GM19395 (cell line): ENCODE data around the gene FOXS1.
A peak's percentile ranks its signal among the peaks of the same experiment; 100 is the strongest.
"Not testable (repeated sequence)": the region's sequence is repeated elsewhere in the genome, so short reads cannot be mapped to it uniquely, and the experiment has no call there.

Experiments used
- ATAC-seq: cut with Tn5 transposase; IDR thresholded peaks from one replicate; pipeline ENCODE4 v1.9.1; 2021; ENCODE audit warnings: mild to moderate bottlenecking, moderate library complexity; ENCODE audit not compliant: unreplicated experiment

Gene FOXS1

DNA sequence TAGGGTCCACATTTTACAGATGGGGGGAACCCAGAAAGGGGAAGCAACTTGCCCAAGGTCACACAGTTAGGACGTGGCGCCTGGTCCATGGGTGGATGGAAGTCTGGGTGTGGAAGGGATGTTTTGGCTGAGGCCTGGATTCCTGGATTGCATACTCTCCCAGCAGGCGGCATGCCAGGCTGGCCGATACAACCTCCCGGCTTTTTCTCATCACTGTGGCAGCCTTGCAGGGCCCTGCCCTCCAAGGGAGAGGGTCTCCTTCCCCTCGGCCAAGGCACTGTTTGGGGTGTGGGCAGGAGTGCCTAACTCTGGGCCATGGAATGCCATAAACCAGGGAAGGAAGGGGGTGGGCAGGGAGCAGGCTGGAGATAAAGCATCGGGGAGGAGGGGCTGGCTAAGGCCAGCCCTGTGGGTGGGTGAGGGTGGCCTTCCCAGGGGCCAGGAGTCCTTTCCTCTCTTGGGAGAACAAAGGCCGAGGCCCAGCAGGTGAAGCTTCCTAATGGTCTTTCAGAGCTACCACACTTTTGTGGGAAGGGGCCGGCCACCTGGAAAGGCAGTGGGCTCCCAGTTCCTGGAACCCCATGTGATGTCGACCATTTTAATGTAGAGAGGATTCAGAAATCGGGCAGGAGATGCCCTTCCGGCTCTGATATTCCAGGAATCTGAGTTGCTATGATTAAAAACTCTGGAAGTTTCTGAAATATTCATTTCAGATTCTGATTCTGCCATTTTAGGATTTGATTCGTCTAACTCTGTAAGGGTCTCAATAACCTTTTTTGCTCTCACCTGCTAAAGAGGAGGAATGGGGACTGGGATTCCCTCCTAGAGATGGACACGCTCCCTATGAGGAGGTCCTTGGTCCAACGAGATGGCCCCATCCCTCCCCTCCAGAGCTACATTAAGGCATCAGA is 4.2 kb downstream of the FOXS1 start:
- ATAC-seq, result no peak

DNA sequence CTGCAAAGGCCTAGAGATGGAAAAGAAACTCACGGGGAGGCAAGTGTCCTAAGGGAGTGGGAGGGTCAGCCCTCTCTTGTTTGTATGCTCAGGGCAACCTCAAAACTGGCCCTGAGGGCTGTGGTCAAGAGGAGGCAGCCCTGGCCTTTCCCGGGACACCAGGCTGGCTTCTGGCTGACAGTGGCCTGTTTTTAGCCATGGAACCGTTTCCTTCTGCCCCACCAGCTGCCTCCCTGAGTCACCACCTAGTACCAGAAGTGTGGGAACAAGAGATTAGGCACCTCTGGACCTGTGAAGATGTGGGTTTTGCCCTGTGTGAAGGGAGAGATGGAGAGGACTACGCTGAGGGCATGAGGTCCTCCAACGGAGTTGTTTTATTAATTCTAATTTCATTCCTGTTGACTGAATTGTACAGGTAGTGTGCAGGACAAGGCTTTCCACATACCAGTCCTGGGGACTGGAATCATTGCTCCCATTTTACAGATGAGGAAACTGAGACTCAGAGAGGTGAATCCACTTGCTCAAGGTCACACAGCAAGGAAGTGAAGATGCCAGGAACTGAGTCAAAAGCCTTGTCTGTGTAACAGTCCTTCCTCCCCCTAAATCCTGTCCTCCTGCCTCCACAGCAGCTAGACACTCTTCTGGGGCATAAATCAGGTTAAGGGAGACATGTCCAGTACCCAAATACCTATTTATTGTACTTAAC is 5.5 kb downstream of the FOXS1 start:
- ATAC-seq, result no peak

GRCh38 chr20:31838646-31839292 is 6.6 kb downstream of the FOXS1 start:
- no peak for ATAC-seq

GRCh38 chr20:31837896-31838397 is 7.5 kb downstream of the FOXS1 start:
- no peak for ATAC-seq

DNA sequence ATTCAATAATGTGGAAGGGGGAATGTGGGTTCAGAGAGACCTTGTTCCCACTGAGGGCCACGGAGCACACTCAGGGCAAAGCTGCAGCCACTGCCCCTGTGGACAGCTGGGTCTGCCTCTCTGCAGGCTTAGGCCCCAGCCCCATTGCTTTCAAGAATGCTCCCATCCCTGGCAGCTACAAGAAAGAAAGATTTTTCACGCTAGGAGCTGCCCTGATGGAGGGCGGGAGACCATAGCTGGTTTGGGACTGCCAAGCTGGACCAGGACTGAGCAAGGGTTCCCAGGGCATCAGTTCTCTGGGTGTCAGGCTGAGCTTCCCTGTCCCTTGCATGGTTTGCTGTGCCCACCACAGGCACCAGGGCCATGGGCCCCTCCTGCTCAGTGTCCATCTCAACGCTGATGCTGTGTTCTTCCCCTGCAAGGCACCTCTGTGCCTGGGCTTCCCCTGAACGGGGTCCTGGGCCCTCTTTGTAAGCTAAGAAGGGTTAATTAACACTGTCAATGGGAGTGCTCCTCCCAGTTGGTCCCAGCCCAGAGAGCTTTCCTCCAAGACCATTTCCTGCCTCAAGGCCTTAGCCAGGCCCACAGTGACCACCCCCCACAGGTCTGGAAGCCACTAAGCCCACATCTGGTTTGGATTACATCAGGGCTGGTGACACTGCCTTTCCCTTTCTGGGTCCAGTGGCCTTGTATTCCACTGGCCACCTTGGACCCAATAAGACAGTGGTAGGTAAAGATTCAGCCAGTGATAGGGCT is 8.4 kb downstream of the FOXS1 start:
- no peak for ATAC-seq

DNA sequence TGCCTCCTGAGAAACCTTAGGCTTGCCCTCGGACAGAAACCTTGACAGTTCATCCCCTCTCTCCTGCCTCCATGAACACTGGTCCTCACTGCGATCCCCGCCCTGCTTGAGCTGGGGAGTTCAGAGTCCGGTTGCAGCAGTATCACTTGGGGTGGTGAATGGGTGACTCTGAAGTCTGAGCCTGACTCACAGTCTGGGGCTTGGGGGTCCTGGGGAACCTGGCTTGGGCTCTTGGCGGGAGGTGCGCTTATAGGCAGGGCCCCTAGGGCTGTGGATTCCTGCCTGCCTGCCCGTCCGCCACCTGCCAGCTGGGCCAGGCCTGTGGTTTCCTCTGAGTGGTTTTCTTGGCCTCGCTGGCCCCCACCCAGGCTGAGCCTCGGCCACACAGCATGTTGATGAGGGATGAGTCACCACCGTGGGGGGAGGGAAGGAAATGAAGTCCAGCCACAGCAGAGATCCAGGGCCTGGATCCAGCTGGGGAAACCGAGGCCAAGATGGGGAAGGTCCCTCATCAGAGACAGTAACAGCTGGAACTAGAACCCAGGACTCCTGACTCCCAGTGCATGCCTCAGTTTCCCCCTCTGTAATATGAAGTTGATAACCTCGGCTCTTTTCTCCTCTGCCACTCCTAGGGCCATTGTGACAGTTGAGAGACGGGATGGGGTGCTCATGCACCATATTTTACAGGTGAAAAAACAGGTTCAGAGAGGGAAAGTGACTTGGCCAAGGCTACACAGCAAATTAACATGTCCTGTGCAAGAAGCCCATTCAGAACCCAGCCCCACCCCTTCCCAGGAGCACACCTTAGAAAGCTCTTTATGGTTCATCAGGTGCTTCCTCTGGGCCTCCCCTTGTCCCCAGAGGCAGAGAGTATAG is 9.2 kb downstream of the FOXS1 start:
- peak; percentile 73 for ATAC-seq

- peak; percentile 24 for ATAC-seq
These were observed 9.8 kb downstream of the FOXS1 start for GRCh38 chr20:31835554-31835953.

GRCh38 chr20:31833931-31834521 is 11.4 kb downstream of the FOXS1 start:
- no peak for ATAC-seq

GRCh38 chr20:31833130-31833930 is 12.1 kb downstream of the FOXS1 start:
- ATAC-seq, result no peak

- ATAC-seq, result no peak
These were observed 13.6 kb downstream of the FOXS1 start for GRCh38 chr20:31831771-31832306.

DNA sequence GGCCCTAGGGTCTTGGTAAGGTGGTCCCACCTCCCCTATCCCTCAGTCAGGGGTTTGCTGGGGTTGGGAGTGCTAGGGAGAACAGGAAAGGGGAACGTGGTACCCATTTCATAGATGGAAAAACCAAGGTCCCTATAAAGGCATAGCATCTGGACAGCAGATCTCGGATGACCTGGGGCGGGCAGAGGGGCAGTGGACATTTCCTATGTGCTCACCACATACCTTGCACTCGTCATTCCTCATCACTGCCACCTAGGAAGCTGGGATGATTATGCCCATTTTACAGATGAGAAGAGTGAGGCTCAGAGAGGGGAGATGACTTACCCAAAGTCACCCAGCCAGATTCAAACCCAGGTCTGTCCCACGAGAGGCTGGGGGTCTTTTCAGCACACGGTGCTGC is 14.2 kb downstream of the FOXS1 start:
- no peak for ATAC-seq

DNA sequence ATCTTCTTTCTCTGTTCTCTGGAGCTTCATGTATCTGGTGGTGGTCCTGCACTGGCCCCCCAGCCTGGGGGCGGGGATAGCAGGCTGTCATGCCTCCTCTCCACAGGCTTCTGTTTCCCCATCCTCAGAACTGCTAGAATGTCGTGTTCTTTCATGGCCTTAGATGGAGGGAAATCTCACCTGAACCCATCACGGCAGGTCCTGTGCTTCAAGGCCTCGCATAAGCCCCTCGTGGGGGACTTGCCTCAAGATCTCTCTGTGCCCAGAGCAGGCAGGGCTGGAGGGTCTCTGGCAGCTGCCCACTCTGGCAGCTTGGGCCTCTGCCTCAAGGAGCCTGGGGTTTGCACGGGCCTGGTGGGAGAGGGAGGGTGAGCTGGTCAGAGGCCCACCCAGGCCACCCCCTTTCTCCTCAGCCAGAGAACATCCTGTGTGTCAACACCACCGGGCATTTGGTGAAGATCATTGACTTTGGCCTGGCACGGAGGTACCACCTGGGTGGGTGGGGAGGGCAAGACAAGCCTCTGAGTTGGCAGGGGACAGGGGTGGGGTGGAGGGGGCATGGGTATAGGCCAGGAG is 14.9 kb downstream of the FOXS1 start:
- no peak for ATAC-seq

DNA sequence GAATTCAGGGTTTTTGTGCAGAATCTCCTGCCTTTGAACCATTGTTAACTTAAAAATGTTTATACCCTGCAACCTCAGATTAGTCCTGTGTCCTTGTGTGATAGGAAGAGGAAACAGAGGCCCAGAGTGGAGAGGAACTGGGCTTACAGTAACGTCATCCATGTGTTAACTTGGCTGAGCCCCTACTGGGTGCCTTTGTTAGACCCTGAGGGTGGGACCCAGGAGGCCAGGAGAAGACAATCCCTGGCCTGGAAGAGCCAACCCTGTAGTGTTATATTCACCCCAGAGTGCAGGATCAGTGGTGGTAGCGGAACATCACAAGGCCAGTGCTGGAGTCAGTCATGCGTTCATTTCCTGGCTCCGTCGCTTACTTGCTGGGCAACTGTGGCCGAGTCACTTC is 15.7 kb downstream of the FOXS1 start:
- no peak for ATAC-seq

GRCh38 chr20:31828016-31828415 is 17.4 kb downstream of the FOXS1 start:
- ATAC-seq, result not testable (repeated sequence)

GRCh38 chr20:31827059-31827458 is 18.3 kb downstream of the FOXS1 start:
- no peak for ATAC-seq

DNA sequence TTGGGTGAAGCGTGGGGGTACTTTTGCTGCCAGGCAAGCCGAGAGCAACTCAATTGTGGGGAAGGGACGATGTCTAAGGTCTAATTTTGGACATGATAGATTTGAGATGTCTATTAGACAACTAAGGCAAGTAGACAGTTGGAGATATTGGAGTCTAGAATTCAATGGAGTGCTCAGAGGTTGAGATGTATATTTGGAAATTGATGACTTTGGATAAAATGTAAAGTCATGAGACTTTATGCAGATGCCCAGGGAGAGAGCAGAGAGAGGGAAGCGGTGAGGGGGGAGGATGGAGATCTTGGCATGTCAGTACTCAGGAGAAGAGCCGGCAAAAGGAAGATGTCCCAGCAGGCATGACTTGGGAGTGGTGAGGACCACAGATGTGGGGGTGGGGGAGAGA is 19.3 kb downstream of the FOXS1 start:
- no peak for ATAC-seq

DNA sequence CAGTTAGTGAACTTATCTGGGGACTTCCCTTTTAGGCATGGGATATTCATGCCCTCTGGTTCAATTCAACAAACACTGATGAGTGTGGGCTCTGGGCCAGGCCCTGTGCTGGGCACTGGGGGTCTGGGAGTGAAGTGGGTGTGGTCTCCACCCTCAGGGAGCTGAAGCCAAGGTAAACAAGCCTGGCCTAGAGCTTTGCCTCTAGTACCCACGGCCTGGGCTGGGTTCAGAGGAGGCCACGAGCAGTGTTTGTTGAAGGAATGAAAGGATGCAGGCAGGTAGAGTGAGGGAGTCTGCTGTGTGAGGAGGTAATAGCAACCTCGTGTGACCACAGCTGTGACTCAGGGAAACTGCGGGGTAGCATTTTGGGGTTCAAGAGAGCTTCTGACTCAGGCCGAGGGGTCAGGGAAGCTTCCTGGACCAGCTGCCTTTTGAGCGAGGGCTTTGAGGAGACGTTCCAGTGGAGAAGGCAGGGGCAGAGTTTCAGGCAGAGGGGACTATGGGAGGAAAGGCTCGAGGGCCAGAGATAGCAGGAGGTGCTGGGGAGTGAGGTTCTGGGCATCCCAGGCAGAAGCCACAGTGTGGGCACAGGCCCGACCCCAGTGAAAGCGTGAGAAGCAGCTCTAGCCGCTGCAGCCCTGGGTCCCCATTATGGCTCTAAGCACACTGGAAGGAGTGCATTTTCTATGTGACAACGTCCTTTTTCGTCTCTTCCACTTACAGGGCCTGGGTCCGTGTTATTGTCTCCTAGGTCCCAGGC is 20.7 kb downstream of the FOXS1 start:
- ATAC-seq, result no peak
